ENCODE results near the gene POLR1A.

DNA sequence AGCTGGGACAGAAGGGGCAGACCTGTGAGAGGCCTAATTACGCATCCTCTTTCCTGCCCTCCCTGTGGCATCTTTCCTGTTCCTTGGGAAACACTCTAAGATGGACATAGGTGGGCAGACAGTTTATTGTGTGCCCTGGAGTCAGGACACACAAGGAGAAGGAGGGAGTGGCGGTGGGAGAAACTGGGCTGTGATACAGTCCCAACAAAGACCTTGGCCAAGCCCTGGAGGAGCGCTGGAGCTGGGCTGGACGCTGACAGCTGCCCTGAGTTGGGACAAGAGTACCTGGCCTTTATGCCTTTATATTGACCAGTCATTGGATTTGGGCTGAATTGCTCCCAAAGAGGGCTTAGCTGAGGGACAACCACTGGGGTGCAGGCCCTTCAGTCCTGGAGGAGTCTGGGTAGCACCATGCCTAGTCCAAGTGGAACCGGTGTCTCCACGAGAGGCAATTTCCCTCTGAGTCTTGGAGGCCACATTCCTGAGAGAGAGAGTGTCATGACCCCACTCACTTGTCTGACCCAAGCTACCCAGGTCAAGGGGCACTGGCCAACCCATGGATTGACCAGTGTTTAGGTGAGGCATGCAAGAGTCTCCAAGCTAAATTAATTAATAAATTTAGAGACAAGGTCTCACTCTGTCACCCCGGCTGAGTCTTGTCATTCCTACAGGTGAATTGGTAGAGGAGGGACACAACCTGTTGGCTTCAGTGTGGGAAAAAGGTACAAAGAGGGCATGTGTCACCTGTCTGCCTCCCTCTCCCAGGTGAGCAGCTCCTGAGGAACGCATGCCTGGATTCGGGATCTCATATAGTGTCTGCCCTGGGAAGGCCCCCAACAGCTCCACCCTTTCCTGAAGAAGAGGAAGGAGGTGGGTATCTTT, 109.8 kb downstream of the POLR1A start:
- TF ChIP-seq, protein P1, sequence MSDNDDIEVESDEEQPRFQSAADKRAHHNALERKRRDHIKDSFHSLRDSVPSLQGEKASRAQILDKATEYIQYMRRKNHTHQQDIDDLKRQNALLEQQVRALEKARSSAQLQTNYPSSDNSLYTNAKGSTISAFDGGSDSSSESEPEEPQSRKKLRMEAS (CRISPR knock-in tag; IDR thresholded peaks at IDR 0.05) = no peak
- no peak for TF ChIP-seq RELA (CRISPR knock-in tag; IDR thresholded peaks at IDR 0.05; ENCODE audit: borderline replicate concordance)
- TF ChIP-seq, protein P2, sequence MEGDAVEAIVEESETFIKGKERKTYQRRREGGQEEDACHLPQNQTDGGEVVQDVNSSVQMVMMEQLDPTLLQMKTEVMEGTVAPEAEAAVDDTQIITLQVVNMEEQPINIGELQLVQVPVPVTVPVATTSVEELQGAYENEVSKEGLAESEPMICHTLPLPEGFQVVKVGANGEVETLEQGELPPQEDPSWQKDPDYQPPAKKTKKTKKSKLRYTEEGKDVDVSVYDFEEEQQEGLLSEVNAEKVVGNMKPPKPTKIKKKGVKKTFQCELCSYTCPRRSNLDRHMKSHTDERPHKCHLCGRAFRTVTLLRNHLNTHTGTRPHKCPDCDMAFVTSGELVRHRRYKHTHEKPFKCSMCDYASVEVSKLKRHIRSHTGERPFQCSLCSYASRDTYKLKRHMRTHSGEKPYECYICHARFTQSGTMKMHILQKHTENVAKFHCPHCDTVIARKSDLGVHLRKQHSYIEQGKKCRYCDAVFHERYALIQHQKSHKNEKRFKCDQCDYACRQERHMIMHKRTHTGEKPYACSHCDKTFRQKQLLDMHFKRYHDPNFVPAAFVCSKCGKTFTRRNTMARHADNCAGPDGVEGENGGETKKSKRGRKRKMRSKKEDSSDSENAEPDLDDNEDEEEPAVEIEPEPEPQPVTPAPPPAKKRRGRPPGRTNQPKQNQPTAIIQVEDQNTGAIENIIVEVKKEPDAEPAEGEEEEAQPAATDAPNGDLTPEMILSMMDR (IDR thresholded peaks at IDR 0.05) = no peak
- TF ChIP-seq ESRRA (CRISPR knock-in tag; IDR thresholded peaks at IDR 0.05; ENCODE audit: borderline replicate concordance) = no peak
- TF ChIP-seq, protein P3, sequence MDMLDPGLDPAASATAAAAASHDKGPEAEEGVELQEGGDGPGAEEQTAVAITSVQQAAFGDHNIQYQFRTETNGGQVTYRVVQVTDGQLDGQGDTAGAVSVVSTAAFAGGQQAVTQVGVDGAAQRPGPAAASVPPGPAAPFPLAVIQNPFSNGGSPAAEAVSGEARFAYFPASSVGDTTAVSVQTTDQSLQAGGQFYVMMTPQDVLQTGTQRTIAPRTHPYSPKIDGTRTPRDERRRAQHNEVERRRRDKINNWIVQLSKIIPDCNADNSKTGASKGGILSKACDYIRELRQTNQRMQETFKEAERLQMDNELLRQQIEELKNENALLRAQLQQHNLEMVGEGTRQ (CRISPR knock-in tag; IDR thresholded peaks at IDR 0.05) = no peak
- TF ChIP-seq SMAD3 (CRISPR knock-in tag; IDR thresholded peaks at IDR 0.05; ENCODE audit: borderline replicate concordance) = no peak
- TF ChIP-seq ELF4 (CRISPR knock-in tag; IDR thresholded peaks at IDR 0.05; ENCODE audit: low read depth) = no peak
- no peak for TF ChIP-seq ATF1 (CRISPR knock-in tag; IDR thresholded peaks at IDR 0.05)
- TF ChIP-seq, protein P4, sequence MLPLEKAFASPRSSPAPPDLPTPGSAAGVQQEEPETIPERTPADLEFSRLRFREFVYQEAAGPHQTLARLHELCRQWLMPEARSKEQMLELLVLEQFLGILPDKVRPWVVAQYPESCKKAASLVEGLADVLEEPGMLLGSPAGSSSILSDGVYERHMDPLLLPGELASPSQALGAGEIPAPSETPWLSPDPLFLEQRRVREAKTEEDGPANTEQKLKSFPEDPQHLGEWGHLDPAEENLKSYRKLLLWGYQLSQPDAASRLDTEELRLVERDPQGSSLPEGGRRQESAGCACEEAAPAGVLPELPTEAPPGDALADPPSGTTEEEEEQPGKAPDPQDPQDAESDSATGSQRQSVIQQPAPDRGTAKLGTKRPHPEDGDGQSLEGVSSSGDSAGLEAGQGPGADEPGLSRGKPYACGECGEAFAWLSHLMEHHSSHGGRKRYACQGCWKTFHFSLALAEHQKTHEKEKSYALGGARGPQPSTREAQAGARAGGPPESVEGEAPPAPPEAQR (CRISPR knock-in tag; IDR thresholded peaks at IDR 0.05) = no peak
